Esophagus (tissue), 2 donors: ENCODE results near the gene FAAP100. TPM values are rescaled to one million over a fixed set of nuclear protein-coding genes. Genes with fewer than 3 reads are reported as not detected.

ENCODE experiments used
- polyA plus RNA-seq, 2 donors: library from polyadenylated mRNA; stranded (reverse); fragments of 200-250 nt; gene quantifications; one replicate each; pipeline ENCODE4 v1.2.3, GENCODE V29; 2013
- donor health status: healthy with polysubstance abuse.
- donor health status: Bipolar disorder and iron deficiency.

FAAP100 gene
- polyA plus RNA-seq, 2 donors = 17.3 to 27.1 TPM

Other genes with a start within 250 kb of the FAAP100 start
- 1 to 10 TPM; 3.0 to 9.1 TPM for gene BAHCC1, start 156.9 kb downstream of the FAAP100 start, polyA plus RNA-seq
- gene ACTG1, start 39.6 kb downstream of the FAAP100 start, polyA plus RNA-seq = 1,000 to 10,000 TPM; 1,763 to 5,708 TPM
- gene FSCN2, start 24.0 kb downstream of the FAAP100 start, polyA plus RNA-seq = 1 to 10 TPM in 1 of 2 donors, under 1 TPM in 1; 0.54 to 2.0 TPM
- 10 to 100 TPM; 30.6 to 38.8 TPM for gene NPLOC4, start 84.8 kb upstream of the FAAP100 start, polyA plus RNA-seq
- 1 to 10 TPM in 1 of 2 donors, under 1 TPM in 1; 0.56 to 1.7 TPM for gene TSPAN10, start 84.8 kb upstream of the FAAP100 start, polyA plus RNA-seq
- gene PDE6G, start 104.2 kb upstream of the FAAP100 start, polyA plus RNA-seq = under 1 TPM; 0.12 to 0.33 TPM
- 10 to 100 TPM; 38.1 to 46.1 TPM for gene OXLD1, start 114.3 kb upstream of the FAAP100 start, polyA plus RNA-seq
- gene CCDC137, start 114.4 kb upstream of the FAAP100 start, polyA plus RNA-seq = 10 to 100 TPM; 22.2 to 33.0 TPM
- 10 to 100 TPM; 36.2 to 53.9 TPM for gene ARL16, start 131.4 kb upstream of the FAAP100 start, polyA plus RNA-seq
- gene HGS, start 131.7 kb upstream of the FAAP100 start, polyA plus RNA-seq = 100 to 1,000 TPM in 1 of 2 donors, 10 to 100 TPM in 1; 83.6 to 131 TPM
- 100 to 1,000 TPM; 136 to 173 TPM for gene MRPL12, start 151.0 kb upstream of the FAAP100 start, polyA plus RNA-seq
- gene SLC25A10, start 159.9 kb upstream of the FAAP100 start, polyA plus RNA-seq = 10 to 100 TPM; 40.5 to 42.4 TPM